HL-60 (cell line): Measurements from ENCODE around the gene HK1.

ENCODE experiments used
- CTCF ChIP-seq: IDR thresholded peaks from one replicate; pipeline ENCODE4 v1.5.1; 2011; ENCODE audit warnings: low read length, control low read depth, inconsistent platforms; ENCODE audit not compliant: insufficient read depth
- GABPA ChIP-seq: IDR thresholded peaks from 2 replicates; pipeline ENCODE4 v1.6.1; 2012; ENCODE audit warnings: low read depth
- POLR2AphosphoS5 ChIP-seq: IDR thresholded peaks from 2 replicates; pipeline ENCODE4 v1.6.1; 2012; ENCODE audit warnings: low read depth
- SPI1 ChIP-seq: IDR thresholded peaks from 2 replicates; pipeline ENCODE4 v1.6.1; 2012; ENCODE audit warnings: low read depth, mild to moderate bottlenecking, borderline replicate concordance
- TF ChIP-seq, protein P1 (sequence below): IDR thresholded peaks from 2 replicates; pipeline ENCODE4 v1.6.1; 2012; ENCODE audit warnings: low read depth; ENCODE audit not compliant: insufficient replicate concordance

- no peak for TF ChIP-seq GABPA
- no peak for TF ChIP-seq CTCF
- TF ChIP-seq, protein P1, sequence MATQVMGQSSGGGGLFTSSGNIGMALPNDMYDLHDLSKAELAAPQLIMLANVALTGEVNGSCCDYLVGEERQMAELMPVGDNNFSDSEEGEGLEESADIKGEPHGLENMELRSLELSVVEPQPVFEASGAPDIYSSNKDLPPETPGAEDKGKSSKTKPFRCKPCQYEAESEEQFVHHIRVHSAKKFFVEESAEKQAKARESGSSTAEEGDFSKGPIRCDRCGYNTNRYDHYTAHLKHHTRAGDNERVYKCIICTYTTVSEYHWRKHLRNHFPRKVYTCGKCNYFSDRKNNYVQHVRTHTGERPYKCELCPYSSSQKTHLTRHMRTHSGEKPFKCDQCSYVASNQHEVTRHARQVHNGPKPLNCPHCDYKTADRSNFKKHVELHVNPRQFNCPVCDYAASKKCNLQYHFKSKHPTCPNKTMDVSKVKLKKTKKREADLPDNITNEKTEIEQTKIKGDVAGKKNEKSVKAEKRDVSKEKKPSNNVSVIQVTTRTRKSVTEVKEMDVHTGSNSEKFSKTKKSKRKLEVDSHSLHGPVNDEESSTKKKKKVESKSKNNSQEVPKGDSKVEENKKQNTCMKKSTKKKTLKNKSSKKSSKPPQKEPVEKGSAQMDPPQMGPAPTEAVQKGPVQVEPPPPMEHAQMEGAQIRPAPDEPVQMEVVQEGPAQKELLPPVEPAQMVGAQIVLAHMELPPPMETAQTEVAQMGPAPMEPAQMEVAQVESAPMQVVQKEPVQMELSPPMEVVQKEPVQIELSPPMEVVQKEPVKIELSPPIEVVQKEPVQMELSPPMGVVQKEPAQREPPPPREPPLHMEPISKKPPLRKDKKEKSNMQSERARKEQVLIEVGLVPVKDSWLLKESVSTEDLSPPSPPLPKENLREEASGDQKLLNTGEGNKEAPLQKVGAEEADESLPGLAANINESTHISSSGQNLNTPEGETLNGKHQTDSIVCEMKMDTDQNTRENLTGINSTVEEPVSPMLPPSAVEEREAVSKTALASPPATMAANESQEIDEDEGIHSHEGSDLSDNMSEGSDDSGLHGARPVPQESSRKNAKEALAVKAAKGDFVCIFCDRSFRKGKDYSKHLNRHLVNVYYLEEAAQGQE, result no peak
- TF ChIP-seq POLR2AphosphoS5, result no peak
- TF ChIP-seq SPI1, result no peak
These were observed 40.8 kb downstream of the HK1 start for GRCh38 chr10:69318867-69319727.
